Epidermal melanocyte (primary cell): ENCODE data around the gene RASA3.
"Not testable (repeated sequence)": the region's sequence is repeated elsewhere in the genome, so short reads cannot be mapped to it uniquely, and the experiment has no call there.

Experiments
- DNase-seq: peaks from one replicate; pipeline ENCODE4 v3.0.0; 2011; ENCODE audit warnings: low spot score; ENCODE audit not compliant: insufficient read length

Gene RASA3, protein sequence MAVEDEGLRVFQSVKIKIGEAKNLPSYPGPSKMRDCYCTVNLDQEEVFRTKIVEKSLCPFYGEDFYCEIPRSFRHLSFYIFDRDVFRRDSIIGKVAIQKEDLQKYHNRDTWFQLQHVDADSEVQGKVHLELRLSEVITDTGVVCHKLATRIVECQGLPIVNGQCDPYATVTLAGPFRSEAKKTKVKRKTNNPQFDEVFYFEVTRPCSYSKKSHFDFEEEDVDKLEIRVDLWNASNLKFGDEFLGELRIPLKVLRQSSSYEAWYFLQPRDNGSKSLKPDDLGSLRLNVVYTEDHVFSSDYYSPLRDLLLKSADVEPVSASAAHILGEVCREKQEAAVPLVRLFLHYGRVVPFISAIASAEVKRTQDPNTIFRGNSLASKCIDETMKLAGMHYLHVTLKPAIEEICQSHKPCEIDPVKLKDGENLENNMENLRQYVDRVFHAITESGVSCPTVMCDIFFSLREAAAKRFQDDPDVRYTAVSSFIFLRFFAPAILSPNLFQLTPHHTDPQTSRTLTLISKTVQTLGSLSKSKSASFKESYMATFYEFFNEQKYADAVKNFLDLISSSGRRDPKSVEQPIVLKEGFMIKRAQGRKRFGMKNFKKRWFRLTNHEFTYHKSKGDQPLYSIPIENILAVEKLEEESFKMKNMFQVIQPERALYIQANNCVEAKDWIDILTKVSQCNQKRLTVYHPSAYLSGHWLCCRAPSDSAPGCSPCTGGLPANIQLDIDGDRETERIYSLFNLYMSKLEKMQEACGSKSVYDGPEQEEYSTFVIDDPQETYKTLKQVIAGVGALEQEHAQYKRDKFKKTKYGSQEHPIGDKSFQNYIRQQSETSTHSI

DNA sequence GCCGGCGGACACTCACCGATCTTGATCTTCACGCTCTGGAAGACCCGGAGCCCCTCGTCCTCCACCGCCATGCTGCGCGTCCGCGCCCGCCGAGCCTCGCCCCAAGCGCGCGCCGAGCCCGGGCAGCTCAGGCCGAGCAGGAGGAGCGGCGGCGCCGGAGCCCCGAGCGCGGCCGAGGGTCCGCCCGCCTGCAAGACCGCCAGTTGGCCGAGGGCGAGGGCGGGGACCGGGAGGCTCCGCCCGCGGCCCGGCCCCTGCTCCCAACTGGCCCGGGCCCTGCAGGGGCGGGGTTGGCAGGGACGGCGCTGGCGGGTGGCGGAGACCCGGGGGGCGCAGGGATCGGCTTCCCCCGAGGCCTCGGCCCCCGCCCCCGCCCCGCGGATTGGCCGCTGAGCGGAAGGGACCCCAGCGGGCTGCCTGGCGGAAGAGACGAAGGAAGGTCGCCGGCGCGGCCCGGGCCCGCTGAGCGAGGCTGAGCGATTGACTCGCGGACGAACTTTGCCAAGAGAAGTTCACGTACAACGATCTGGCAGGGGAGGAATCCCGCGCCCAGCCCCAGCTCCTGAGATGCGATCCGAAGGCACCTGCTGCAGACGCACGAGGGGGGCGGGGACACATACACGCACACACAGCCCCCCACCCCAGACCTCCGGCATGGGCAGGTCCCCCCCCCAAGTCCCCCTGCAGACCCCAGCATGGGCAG lies at the start of gene RASA3:
Gene RASA3, minus strand, starts transcription at position 205 of the 703 bp plus-strand sequence. Its CDS starts 134 bp downstream, at position 71.
- peak; percentile 95 for DNase-seq

DNA sequence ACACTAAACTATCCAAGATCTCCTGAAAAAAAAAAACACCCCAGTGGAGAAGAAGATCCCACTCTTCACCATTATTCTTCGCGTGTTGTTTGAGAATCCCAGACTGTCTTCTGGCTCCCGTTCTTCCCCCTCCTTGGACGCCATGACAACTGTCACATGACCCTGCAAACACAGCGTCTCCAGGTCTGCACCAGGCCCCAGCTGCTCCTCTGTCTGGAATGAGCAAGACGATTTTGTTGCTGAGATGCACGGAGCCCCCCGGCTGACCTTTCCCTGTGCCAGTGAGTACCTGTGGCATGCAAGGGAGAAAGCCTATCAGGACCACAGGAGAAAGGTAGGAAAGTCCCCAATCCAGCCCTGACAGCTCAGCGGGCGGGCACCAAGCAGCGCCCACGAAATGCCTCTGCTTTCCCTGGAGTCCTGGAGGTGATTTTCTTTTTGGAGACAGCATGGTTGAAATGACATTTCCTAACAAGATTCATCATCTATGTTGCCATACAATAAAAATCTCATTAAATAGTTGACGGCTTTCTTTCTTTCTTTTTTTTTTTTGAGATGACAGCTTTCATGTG lies 46.8 kb upstream of the RASA3 start, which contains the start of gene CFAP97D2:
Gene CFAP97D2, plus strand, starts transcription at position 171 of the 572 bp plus-strand sequence. Its CDS starts 74 bp downstream, at position 245.
- no peak for DNase-seq

DNA sequence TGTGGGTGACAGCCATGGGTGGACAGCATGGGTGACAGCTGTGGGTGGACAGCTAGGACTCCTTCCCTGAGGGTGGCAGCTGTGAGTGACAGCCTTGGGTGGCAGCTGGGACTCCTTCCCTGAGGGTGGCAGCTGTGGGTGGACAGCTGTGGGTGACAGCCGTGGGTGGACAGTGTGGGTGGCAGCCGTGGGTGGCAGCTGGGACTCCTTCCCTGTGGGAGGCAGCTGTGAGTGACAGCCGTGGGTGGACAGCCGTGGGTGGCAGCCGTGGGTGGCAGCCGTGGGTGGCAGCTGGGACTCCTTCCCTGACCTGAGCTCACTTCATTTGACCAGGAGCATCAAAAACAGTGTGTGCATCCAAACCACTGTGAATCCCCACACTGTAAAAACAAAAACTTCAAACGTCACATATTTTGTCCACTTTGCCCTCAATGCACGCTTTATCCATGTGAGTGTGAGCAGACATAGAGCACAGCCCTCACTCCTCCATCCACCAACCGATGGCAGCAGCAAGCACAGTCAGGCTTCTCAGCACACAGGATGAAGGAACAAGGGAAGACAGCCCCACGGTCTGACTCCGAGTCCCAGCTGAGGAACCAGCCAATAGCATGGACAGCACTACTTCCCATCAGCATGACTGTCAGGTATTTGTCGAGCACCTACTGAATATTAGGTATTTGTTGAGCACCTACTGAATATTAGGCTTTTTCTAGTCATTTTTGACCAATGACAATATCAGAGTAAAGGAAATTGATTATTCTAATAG lies 45.0 kb upstream of the RASA3 start:
- DNase-seq = no peak

DNA sequence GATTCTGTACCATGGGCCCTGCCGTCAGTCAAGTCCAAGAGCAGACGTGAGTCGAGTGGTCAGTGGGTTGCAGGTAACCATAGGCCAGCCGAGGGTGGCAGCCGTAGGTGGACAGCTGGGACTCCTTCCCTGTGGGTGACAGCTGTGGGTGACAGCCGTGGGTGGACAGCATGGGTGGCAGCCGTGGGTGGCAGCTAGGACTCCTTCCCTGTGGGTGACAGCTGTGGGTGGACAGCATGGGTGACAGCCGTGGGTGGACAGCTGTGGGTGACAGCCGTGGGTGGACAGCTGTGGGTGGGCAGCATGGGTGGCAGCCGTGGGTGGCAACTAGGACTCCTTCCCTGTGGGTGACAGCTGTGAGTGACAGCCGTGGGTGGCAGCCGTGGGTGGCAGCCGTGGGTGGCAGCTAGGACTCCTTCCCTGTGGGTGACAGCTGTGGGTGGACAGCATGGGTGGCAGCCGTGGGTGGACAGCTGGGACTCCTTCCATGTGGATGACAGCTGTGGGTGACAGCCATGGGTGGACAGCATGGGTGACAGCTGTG lies 44.0 kb upstream of the RASA3 start:
- DNase-seq = not testable (repeated sequence)

DNA sequence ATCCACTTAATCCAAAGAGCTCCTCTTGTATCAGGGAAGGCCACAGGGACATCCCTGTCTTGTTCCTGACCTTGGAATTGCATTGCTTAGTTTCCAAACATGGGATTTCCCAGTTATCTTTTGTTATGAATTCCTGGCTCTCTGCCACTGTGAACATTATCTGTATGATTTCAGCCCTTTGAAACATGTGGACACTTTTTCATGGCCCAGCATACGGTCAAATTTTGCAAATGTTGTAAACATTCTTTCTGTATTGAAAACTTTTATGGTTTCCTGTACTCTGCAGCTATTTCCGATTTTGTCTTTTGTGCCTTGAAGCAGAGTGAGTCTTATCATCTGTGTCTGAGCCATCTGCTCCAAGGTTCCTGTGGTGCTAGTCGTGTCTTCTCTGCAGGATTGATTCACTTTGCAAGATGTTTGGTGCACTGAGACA lies 42.1 kb upstream of the RASA3 start:
- DNase-seq = no peak

DNA sequence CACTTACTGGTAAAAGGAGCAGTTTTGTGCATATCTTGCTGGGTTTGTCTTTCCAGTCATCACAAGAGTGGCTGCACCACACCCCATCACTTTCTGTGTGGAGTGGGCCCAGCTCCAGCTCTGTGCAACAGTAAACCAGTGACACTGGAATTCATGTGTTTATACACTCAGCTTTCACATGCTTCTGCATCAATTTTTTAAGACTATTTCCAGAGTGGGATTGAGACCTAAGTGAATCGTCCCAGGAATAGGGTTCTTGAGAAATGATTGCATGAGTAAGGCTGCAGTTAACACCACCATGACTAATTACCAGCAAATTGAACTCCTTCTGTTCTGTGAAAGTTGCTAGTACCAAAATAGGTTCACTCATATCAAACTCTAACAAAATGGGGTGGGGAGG lies 41.3 kb upstream of the RASA3 start:
- no peak for DNase-seq

DNA sequence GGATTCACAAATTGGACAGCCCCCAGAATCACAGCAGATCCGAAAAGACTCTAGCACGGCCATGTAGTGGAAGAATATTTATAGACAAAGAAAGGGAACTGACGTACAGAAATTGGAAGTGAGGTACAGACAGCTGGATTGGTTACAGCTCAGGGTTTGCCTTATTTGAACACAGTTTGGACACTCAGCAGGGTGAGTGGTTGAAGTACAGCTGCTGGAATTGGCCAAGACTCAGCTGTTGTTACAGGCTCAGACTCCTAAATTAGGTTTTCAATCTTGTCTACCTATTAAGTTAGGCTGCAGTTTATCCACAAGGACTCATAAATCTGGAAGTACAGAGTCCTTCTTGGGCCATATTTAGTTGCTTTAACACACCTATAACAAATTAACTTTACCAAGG lies 40.8 kb upstream of the RASA3 start:
- DNase-seq = no peak

DNA sequence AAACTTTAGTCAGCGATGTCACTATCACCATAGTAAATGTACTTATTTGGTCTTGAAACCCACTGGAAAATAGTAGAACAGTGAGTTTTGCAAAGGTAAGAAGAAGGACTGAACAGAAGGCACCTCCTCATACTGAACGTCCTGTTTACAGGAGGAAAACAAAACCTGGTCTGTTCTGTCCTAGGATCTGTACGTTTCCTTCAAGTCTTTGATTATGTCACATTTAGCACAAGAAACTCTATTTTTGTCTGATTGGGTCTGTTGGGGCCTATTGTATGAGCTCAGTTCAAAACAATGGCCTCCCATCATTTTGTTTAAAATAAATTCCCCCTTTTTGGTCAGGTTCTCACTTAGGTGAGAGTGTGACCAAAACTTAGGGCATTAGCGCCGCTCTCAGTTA lies 35.5 kb upstream of the RASA3 start:
- no peak for DNase-seq

DNA sequence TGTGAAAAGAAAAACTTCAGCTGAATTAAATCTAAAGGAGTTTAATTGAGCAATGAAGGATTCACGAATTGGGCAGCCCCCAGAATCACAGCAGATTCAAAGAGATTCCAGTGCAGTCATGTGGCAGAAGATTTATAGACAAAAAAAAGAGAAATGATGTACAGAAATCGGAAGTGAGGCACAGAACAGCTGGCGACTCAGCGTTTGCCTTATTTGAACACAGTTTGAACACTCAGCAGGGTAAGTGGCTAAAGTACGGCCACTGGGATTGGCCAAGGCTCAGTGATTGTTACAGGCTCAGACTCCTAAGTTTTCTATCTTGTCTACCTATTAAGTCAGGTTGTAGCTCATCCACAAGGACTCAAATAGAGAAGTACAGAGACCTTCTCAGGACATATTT lies 35.0 kb upstream of the RASA3 start:
- no peak for DNase-seq

DNA sequence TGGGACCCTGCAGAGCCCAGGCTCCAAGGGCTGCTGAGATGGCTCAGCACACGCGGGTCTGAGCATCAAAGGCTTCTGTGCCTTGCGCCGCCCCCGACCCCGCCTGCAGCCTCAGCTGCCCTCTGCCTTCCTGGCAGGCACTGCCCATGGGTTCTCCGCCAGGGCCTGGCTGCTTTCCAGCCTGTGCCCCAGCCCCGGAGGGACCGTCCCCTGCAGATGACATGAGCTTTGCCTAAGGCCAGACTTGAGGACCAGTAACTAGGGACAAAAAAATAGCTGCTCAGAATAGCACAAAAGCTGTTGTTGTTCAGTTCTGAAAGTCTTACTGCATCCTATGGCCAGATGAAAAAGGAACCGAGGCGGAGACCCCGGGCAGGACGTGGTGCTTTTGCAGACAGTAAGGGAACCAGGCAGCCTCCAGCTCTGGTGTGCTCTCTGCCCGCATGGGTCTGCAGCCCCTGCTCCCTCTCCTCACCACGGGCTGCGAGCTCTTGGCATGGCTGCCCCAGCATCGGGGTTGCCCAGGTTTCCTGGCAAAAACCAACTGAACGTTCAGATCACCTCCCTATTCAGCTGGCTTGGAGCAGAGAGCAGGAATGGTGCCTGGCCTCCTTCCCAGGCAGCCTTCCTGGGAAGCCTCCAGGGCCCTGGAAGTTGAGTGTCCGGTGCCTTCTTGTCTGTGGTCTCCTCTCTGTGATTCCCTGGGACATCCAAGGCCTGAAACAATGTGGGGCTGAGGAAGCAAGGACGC lies 34.1 kb upstream of the RASA3 start:
- DNase-seq = no peak

DNA sequence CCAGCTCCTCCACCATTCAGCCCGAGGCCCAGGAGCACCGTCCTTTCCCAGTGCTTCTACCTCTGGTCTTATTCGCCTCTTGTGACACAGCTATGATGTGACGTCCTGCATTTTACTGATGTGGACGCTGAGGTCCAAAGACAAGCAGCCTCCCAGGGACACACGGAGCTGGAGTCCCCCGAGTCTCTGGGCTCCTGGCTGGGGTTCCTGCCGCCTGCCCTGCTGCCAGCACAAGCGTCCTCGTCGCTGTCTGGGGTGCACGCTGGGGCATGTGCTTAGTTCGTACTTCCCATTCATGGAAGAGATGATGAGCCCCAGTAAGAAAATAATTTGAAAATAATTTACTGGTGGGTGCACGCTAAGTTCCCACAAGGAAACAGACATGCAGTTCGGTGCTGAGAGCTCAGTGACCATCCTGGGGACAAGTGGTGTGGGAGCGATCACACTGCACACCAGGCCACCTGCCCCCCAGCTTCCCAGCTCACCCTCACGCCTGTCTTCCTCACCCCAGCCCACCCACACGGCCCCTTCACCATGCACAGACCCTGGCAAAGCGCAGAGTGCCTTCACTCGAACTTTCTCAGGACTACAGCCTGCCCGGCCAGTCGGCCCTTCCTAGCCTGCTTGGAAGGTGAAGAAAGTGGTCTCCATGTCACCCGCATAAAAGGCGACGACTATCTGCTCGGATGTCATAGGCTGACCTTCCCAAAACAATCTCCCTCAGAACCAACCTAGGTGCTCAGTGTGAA lies 32.4 kb upstream of the RASA3 start:
- DNase-seq = no peak

DNA sequence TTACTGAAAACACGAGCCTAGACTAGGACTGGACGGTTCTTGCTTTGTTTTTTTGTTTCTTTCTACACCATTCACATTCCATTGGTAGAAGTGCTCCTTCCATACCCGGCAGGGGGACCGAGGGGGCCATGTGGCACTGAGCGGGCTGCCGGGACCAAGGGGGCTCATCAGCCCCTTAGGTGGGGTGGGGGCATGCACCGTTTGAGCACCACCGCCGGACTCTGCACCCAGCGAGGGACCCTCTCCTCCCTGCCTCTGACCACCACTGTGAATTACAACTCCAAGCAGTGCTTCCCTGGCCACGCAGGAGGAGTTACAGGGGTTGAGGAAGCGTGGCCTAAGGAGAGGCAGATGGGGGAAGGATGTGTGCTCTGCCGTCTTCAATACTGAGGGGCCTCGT lies 31.6 kb upstream of the RASA3 start:
- no peak for DNase-seq

DNA sequence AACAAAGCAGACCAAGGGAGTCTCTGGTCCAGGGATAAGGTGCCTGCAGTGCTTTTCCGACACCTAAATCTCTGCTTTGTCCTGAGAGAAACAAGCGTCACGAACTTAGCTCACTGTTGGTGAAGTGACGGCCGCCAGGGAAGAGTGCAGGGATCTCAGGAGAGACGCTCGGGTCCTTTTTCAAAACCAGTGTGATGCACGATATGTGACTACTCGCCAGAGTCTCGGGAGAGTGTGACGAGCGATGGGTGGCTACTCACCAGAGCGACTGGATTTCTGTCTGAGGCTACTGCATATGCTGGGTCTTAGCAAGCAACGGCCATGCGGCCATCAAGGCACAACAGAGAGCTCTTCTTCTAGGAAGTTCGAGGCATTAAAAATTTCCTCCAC lies 30.1 kb upstream of the RASA3 start:
- no peak for DNase-seq

DNA sequence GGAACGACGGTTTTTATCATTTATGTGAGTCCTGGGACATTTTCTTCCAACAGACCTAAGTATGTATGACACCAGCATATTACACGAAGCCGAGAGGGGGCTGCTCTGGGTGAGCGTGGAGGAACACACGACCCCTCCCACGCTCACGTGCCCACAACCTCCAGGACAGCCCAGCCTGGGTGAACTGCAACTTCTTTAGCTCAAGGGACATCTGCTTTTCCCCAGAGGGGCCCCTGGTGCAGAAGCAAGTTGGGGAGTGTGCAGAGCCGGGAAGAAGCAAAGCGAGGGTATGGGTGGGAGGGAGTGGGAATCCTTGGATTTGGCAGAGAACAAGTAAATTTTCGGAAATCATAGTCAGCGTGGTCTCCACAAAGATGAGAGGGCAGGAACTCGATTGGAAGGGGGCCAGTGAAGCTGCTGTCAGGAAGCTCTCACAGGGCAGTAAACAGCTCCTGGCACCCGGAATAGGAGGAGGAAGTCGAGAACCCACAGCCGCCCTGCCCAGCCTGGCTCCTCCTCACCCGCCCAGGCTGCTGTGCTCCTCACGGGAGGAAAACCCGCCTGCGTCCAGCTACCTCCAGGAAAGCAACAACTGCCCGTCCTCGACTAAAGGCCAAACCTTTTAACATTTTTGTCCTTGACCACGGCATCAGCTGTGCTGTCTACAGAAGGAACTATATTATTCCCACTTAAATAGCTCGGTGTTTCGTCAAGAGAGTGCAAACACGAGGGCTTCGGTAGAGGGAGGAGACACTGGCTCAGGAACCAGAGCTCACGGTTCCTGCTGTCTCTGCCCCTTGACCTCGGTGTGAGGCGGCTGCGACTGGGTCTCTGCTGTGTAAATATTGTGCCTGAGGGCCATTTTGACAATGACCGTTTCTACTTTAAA lies 29.5 kb upstream of the RASA3 start:
- no peak for DNase-seq

DNA sequence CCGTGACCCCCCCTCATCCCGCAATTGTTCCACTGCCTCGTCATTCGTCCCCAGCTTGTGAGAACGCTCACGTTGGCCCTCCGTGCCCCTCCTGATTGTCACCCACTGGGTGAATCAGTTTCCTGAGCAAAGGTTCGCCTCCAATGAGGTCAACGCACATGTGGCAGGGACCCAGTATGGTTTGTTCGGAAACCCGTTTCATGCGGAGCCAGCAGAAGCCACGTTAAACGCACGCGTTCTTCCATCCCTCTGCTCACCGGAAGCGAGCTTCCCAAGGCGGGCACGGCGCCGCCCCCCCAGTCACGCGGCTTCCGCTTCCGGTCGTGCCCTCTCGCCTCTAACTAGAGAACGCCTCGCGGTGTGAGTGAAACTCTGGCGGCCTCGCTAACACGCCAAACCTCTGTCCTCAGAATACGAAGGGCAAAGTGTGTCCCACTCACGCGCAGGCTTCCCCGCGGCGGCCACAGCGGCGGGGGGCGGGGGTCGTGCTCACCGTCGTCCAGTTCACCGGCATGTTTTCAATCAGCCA lies 28.7 kb upstream of the RASA3 start:
- DNase-seq = no peak

DNA sequence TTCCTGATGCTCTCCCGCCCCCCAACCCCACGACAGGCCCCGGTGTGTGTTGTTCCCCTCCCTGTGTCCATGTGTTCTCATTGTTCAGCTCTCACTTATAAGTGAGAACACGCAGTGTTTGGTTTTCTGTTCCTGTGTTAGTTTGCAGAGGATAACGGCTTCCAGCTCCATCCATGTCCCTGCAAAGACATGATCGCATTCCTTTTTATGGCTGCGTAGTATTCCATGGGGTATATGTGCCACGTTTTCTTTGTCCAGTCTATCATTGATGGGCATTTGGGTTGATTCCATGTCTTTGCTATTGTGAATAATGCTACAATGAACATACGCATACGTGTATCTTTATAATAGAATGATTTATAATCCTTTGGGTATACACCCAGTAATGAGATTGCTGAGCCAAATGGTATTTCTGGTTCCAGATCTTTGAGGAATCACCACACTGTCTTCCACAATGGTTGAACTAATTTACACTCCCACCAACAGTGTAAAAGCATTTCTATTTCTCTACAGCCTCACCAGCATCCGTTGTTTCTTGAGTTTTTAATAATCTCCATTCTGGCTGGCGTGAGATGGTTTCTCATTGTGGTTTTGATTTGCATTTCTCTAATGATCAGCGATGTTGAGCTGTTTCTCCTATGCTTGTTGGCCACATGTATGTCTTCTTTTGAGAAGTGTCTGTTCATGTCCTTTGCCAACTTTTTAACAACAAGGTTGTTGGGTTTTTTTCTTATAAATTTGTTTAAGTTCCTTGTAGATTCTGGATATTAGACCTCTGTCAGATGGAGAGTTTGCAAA lies 26.6 kb upstream of the RASA3 start:
- not testable (repeated sequence) for DNase-seq
